K562 (cell line): Measurements from ENCODE around the gene IFT52. TPM values are rescaled to one million over a fixed set of nuclear protein-coding genes. Genes with fewer than 3 reads are reported as not detected.

Experiments used
- ATF7 ChIP-seq: fragments of 450-650 bp; IDR thresholded peaks from 2 replicates; pipeline ENCODE4 v1.7.1; 2014; ENCODE audit warnings: mild to moderate bottlenecking, moderate library complexity
- CAMTA2 ChIP-seq: fragments of 250-450 bp; sonication (Bioruptor Pico); conservative IDR thresholded peaks from 2 replicates; pipeline ENCODE4 v1.5.1; 2022
- FOXJ3 ChIP-seq: sonication (generic); formaldehyde crosslinking; IDR thresholded peaks from 2 replicates; pipeline ENCODE4 v1.4.0; 2020; ENCODE audit warnings: mild to moderate bottlenecking, missing genetic modification reagents
- HDAC3 ChIP-seq: fragments of 450-650 bp; IDR thresholded peaks from 2 replicates; pipeline ENCODE4 v1.6.1; 2018; ENCODE audit warnings: borderline replicate concordance, mild to moderate bottlenecking, moderate library complexity; ENCODE audit not compliant: partially characterized antibody
- KAT7 ChIP-seq: sonication (generic); formaldehyde crosslinking; IDR thresholded peaks from 2 replicates; pipeline ENCODE4 v1.8.0; 2022; ENCODE audit warnings: missing genetic modification reagents, mild to moderate bottlenecking, borderline replicate concordance
- L3MBTL2 ChIP-seq: fragments of 450-650 bp; IDR thresholded peaks from 2 replicates; pipeline ENCODE4 v1.6.1; 2016; ENCODE audit warnings: mild to moderate bottlenecking, moderate library complexity
- MAZ ChIP-seq, 2 experiments: fragments of 450-650 bp in 1 of 2; sonication (generic) in 1 of 2; formaldehyde crosslinking; IDR thresholded peaks in 1 of 2; conservative IDR thresholded peaks in 1 of 2; 2 replicates each; pipeline versions ENCODE4 v1.4.0 to v1.5.0; 2020; ENCODE audit warnings: mild to moderate bottlenecking in 1 of 2, missing genetic modification reagents in 1 of 2
- NONO ChIP-seq, 2 experiments: fragments of 200-400 bp in 1 of 2; fragments of 450-650 bp in 1 of 2; formaldehyde crosslinking in 1 of 2; IDR thresholded peaks; 2 replicates each; pipeline ENCODE4 v1.6.1; 2017; ENCODE audit warnings: low read depth in 2 of 2, mild to moderate bottlenecking in 2 of 2, moderate library complexity in 2 of 2, low read length in 1 of 2
- NR3C1 ChIP-seq: sonication (generic); formaldehyde crosslinking; IDR thresholded peaks from 2 replicates; pipeline ENCODE4 v1.8.1; 2022; ENCODE audit warnings: missing genetic modification reagents
- ZNF668 ChIP-seq: fragments of 250-450 bp; sonication (Bioruptor Pico); IDR thresholded peaks from 2 replicates; pipeline ENCODE4 v1.8.0; 2022; ENCODE audit warnings: mild to moderate bottlenecking, inconsistent platforms
- ZNF766 ChIP-seq: fragments of 200-800 bp; sonication (Bioruptor generic); conservative IDR thresholded peaks from 2 replicates; pipeline ENCODE4 v1.6.1; 2016; ENCODE audit warnings: missing genetic modification characterization, missing compliant biosample characterization
- polyA plus RNA-seq, 8 experiments: library from polyadenylated mRNA; depleted of rRNA in 4 of 8; stranded (reverse) in 5 of 8; unstranded in 3 of 8; fragments of >200 nt; fragmentation: Nextera tagmentation in 2 of 8; fragmentation: Illumina TruSeq in 1 of 8; extraction: Ambion mirVana in 2 of 8; extraction: Trizol in 1 of 8; gene quantifications; 2 replicates each; pipeline versions ENCODE4 v1.2.1 to v1.2.3, GENCODE V29; 2011 to 2014; ENCODE audit warnings: inconsistent platforms in 1 of 8, missing spikeins in 1 of 8
- total RNA-seq, 7 experiments: library from RNA; depleted of rRNA in 6 of 7; stranded (reverse); fragments of >200 nt in 6 of 7; fragmentation: Illumina TruSeq in 2 of 7; extraction: Trizol in 2 of 7; gene quantifications; 2 replicates each; pipeline versions ENCODE4 v1.2.1 to v1.2.3, GENCODE V29; 2011 to 2021; ENCODE audit warnings: low replicate concordance in 1 of 7
- TF ChIP-seq, protein P1 (sequence below): fragments of 450-650 bp; IDR thresholded peaks from 2 replicates; pipeline ENCODE4 v1.6.1; 2017; ENCODE audit warnings: antibody characterized with exemption, mild to moderate bottlenecking
- TF ChIP-seq, protein P2 (sequence below), 2 experiments: IDR thresholded peaks; 2 replicates each; pipeline ENCODE4 v1.6.1; 2012; ENCODE audit warnings: improper control_type of control experiment in 2 of 2, low read depth in 2 of 2, low read length in 2 of 2, borderline replicate concordance in 1 of 2
- TF ChIP-seq, protein P3 (sequence below): fragments of 250-450 bp; sonication (Bioruptor Pico); IDR thresholded peaks from 2 replicates; pipeline ENCODE4 v1.8.0; 2021; ENCODE audit warnings: moderate library complexity, mild to moderate bottlenecking, inconsistent platforms
- TF ChIP-seq, protein P4 (sequence below): sonication (generic); formaldehyde crosslinking; IDR thresholded peaks from 2 replicates; pipeline ENCODE4 v1.8.1; 2023; ENCODE audit warnings: mild to moderate bottlenecking, missing genetic modification reagents

IFT52 gene
- total and polyA plus RNA-seq, 9 of the 15 experiments (the other 6 are each of a cell fraction or from before 2014, with no cell fraction given) = 11.0 to 31.4 (median 20.4) TPM

DNA sequence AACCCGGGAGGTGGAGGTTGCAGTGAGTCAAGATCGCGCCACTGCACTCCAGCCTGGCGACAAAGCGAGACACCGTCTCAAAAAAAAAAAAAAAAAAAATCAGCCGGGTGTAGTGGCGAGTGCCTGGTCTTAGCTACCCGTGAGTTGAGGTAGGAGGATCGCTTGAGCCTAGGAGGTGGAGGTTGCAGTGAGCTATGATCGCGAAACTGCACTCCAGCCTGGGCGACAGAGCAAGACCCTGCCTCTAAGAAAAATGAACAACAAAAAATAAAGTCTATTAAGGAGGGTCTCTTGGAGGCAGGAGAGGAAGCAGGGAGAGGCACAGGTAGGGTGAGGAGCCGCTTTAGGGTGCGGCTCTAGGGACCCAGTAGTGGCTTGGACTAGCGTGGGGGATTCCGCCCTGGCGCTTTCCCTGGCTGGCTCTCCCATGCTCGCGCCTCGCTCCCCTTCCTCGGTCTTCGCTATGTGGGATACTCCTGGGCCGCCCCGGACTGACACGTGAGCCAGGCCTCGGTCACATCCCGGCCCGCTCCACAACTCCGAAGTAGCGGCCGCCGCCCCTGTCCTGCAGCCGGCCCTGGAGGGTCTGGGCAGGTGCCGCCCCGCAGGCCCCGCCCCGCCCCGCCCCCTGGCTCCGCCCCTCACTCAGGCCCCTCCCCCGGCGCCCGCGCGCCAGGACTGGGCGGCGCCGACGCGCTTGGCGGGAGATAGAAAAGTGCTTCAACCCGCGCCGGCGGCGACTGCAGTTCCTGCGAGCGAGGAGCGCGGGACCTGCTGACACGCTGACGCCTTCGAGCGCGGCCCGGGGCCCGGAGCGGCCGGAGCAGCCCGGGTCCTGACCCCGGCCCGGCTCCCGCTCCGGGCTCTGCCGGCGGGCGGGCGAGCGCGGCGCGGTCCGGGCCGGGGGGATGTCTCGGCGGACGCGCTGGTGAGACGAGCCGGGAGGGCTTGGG, 75.9 kb downstream of the IFT52 start, which contains the start of gene MYBL2 (continued):
- TF ChIP-seq, protein P1, sequence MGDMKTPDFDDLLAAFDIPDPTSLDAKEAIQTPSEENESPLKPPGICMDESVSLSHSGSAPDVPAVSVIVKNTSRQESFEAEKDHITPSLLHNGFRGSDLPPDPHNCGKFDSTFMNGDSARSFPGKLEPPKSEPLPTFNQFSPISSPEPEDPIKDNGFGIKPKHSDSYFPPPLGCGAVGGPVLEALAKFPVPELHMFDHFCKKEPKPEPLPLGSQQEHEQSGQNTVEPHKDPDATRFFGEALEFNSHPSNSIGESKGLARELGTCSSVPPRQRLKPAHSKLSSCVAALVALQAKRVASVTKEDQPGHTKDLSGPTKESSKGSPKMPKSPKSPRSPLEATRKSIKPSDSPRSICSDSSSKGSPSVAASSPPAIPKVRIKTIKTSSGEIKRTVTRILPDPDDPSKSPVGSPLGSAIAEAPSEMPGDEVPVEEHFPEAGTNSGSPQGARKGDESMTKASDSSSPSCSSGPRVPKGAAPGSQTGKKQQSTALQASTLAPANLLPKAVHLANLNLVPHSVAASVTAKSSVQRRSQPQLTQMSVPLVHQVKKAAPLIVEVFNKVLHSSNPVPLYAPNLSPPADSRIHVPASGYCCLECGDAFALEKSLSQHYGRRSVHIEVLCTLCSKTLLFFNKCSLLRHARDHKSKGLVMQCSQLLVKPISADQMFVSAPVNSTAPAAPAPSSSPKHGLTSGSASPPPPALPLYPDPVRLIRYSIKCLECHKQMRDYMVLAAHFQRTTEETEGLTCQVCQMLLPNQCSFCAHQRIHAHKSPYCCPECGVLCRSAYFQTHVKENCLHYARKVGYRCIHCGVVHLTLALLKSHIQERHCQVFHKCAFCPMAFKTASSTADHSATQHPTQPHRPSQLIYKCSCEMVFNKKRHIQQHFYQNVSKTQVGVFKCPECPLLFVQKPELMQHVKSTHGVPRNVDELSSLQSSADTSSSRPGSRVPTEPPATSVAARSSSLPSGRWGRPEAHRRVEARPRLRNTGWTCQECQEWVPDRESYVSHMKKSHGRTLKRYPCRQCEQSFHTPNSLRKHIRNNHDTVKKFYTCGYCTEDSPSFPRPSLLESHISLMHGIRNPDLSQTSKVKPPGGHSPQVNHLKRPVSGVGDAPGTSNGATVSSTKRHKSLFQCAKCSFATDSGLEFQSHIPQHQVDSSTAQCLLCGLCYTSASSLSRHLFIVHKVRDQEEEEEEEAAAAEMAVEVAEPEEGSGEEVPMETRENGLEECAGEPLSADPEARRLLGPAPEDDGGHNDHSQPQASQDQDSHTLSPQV = peak; percentile 36; the same call in 1 of the 2 replicates
- TF ChIP-seq HDAC3 (no peak), ATF7 (no peak), ZNF668 (CRISPR knock-in tag) (no peak), KAT7 (no peak), CAMTA2 (CRISPR knock-in tag) (no peak), NONO (IDR thresholded peaks at IDR 0.05; ENCODE audit: low read depth in 2 of 2, low read length in 1 of 2) (peak in 1 of 2 experiments; percentile 47; a peak in 2 of 4 replicates), NR3C1 (CRISPR knock-in tag) (no peak), ZNF766 (CRISPR knock-in tag) (no peak), MAZ (CRISPR knock-in tag; conservative IDR thresholded peaks at IDR 0.05 in 1 of 2, IDR thresholded peaks at IDR 0.05 in 1 of 2) (0 out of 4 replicates have a peak, but pooled peaks of 1 of the 2 experiments have one; percentile 21), FOXJ3 (CRISPR knock-in tag) (no peak), L3MBTL2 (peak; percentile 63)
- TF ChIP-seq, protein P2, sequence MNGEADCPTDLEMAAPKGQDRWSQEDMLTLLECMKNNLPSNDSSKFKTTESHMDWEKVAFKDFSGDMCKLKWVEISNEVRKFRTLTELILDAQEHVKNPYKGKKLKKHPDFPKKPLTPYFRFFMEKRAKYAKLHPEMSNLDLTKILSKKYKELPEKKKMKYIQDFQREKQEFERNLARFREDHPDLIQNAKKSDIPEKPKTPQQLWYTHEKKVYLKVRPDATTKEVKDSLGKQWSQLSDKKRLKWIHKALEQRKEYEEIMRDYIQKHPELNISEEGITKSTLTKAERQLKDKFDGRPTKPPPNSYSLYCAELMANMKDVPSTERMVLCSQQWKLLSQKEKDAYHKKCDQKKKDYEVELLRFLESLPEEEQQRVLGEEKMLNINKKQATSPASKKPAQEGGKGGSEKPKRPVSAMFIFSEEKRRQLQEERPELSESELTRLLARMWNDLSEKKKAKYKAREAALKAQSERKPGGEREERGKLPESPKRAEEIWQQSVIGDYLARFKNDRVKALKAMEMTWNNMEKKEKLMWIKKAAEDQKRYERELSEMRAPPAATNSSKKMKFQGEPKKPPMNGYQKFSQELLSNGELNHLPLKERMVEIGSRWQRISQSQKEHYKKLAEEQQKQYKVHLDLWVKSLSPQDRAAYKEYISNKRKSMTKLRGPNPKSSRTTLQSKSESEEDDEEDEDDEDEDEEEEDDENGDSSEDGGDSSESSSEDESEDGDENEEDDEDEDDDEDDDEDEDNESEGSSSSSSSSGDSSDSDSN (IDR thresholded peaks at IDR 0.05; ENCODE audit: borderline replicate concordance in 1 of 2, low read depth in 2 of 2, low read length in 2 of 2) = peak in 1 of 2 experiments; percentile 4; a peak in 1 of 4 replicates
- TF ChIP-seq, protein P3, sequence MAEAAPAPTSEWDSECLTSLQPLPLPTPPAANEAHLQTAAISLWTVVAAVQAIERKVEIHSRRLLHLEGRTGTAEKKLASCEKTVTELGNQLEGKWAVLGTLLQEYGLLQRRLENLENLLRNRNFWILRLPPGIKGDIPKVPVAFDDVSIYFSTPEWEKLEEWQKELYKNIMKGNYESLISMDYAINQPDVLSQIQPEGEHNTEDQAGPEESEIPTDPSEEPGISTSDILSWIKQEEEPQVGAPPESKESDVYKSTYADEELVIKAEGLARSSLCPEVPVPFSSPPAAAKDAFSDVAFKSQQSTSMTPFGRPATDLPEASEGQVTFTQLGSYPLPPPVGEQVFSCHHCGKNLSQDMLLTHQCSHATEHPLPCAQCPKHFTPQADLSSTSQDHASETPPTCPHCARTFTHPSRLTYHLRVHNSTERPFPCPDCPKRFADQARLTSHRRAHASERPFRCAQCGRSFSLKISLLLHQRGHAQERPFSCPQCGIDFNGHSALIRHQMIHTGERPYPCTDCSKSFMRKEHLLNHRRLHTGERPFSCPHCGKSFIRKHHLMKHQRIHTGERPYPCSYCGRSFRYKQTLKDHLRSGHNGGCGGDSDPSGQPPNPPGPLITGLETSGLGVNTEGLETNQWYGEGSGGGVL (CRISPR knock-in tag) = no peak
- TF ChIP-seq, protein P4, sequence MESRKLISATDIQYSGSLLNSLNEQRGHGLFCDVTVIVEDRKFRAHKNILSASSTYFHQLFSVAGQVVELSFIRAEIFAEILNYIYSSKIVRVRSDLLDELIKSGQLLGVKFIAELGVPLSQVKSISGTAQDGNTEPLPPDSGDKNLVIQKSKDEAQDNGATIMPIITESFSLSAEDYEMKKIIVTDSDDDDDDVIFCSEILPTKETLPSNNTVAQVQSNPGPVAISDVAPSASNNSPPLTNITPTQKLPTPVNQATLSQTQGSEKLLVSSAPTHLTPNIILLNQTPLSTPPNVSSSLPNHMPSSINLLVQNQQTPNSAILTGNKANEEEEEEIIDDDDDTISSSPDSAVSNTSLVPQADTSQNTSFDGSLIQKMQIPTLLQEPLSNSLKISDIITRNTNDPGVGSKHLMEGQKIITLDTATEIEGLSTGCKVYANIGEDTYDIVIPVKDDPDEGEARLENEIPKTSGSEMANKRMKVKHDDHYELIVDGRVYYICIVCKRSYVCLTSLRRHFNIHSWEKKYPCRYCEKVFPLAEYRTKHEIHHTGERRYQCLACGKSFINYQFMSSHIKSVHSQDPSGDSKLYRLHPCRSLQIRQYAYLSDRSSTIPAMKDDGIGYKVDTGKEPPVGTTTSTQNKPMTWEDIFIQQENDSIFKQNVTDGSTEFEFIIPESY = peak; percentile 82
